IMR-90 (cell line): ENCODE data around the gene FAM43B. TPM values are rescaled to one million over a fixed set of nuclear protein-coding genes. Genes with fewer than 3 reads are reported as not detected.

ENCODE experiments used
- CHD1 ChIP-seq: IDR thresholded peaks from 2 replicates; pipeline ENCODE4 v1.6.1; 2012; ENCODE audit warnings: low read depth, low read length, improper control_type of control experiment
- CTCF ChIP-seq: conservative IDR thresholded peaks from 2 replicates; pipeline ENCODE4 v1.5.1; 2012; ENCODE audit warnings: mild to moderate bottlenecking, low read depth, low read length, improper control_type of control experiment
- FOS ChIP-seq: fragments of 150-350 bp; IDR thresholded peaks from 2 replicates; pipeline ENCODE4 v1.6.1; 2016; ENCODE audit warnings: low read depth, low read length
- MAFK ChIP-seq: IDR thresholded peaks from 2 replicates; pipeline ENCODE4 v1.6.1; 2012; ENCODE audit warnings: low read depth, low read length, improper control_type of control experiment
- polyA plus RNA-seq, 3 experiments: library from polyadenylated mRNA; depleted of rRNA; stranded (reverse); fragments of >200 nt; gene quantifications; 2 replicates each; pipeline ENCODE4 v1.2.3, GENCODE V29; 2012; ENCODE audit warnings: low replicate concordance in 1 of 3
- total RNA-seq: library from RNA; depleted of rRNA; stranded (reverse); fragments of >200 nt; gene quantifications from 2 replicates; pipeline ENCODE4 v1.2.3, GENCODE V29; 2012

FAM43B gene
- total and polyA plus RNA-seq, 2 of the 4 experiments (the other 2 are of a cell fraction) = 0.05 TPM; not detected in 1

DNA sequence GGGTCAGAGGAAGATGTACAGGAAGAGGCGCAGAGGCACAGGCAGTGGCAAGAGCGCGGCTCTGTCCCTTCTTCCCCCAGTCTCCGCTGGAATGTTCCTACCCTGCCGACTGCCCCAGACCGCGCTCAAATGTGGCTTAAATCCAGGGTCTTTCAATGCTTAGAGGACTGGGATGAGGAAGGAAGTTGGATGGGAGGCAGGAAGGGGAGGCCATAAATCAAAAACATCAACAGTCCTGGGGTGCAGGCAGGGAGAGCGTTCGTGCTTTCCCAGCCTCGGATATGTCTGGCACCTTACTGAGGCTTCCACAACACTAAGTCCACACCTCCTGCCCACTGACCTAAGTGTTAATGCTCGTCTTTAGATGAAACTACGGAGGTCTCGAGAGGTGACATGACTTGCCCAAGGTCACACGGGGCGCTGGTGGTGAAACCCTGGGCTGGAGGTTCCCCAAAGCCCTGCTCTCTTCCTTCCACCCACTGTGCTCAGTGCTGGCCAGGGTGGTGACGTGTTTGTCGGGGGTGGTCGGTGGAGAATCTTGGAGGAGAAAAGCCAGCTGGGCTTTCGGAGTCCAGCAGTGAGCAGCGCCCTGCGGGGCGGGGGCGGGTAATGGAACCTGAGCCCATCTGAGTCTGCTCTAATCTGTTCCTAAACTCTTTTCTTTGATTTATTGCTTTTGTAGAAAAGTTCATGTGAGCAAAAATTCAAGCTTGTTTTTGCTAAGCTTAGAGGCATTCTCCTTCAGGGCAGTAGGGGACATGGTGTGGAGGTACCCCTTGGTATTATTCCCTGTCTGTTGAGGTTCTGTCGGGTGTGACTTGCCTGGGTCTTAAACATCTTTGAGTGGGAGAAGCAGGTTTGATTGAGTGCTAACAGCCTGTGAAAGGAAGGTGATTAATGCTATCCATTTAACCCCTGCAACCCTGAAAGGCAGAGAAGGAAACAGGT is 37.2 kb downstream of the FAM43B start (continued):
- TF ChIP-seq FOS (no peak), CTCF (0 out of 2 replicates have a peak, but pooled peaks have one; percentile 5), MAFK (no peak), CHD1 (no peak)
